ENCODE measurements around the gene HDAC4.

The HDAC4 gene

DNA sequence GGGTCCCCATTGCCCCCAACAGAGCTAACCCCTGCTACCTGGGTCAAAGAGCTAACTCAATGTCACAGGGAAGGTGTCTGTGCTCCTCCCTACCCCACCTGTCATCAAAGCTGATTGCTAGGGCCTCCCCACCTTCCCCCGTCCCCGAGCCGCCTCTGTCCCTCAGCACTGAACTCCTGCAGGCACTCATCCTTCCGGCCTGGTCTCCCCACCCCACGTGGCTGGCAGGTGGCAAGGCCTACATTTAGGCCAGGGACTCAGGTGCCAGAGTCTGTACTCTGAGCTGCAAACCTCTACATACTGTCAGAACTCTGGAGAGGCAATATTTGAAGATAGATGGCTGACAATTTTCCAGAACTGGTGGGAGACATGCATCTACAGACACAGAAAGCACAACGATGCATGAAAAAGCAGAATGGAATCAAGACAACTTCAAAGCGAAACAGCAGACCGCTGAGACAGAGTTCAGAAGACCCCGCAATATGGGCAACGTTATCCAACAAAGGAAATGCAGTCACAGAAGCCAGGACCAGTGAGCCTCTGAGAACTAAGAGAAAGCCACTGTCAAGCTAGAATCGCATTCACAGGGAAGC is 195.8 kb downstream of the HDAC4 start:
- no peak for DNase-seq (ENCODE audit: low spot score)
- in situ Hi-C loops (cut with MboI; ENCODE audit: low sequenced_read_pairs, unreplicated experiment) = no loop called here
- TF ChIP-seq, protein P1, sequence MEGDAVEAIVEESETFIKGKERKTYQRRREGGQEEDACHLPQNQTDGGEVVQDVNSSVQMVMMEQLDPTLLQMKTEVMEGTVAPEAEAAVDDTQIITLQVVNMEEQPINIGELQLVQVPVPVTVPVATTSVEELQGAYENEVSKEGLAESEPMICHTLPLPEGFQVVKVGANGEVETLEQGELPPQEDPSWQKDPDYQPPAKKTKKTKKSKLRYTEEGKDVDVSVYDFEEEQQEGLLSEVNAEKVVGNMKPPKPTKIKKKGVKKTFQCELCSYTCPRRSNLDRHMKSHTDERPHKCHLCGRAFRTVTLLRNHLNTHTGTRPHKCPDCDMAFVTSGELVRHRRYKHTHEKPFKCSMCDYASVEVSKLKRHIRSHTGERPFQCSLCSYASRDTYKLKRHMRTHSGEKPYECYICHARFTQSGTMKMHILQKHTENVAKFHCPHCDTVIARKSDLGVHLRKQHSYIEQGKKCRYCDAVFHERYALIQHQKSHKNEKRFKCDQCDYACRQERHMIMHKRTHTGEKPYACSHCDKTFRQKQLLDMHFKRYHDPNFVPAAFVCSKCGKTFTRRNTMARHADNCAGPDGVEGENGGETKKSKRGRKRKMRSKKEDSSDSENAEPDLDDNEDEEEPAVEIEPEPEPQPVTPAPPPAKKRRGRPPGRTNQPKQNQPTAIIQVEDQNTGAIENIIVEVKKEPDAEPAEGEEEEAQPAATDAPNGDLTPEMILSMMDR (IDR thresholded peaks at IDR 0.05; ENCODE audit: borderline replicate concordance, control extremely low read depth, extremely low read depth, insufficient read depth, missing control alignments) = no peak

DNA sequence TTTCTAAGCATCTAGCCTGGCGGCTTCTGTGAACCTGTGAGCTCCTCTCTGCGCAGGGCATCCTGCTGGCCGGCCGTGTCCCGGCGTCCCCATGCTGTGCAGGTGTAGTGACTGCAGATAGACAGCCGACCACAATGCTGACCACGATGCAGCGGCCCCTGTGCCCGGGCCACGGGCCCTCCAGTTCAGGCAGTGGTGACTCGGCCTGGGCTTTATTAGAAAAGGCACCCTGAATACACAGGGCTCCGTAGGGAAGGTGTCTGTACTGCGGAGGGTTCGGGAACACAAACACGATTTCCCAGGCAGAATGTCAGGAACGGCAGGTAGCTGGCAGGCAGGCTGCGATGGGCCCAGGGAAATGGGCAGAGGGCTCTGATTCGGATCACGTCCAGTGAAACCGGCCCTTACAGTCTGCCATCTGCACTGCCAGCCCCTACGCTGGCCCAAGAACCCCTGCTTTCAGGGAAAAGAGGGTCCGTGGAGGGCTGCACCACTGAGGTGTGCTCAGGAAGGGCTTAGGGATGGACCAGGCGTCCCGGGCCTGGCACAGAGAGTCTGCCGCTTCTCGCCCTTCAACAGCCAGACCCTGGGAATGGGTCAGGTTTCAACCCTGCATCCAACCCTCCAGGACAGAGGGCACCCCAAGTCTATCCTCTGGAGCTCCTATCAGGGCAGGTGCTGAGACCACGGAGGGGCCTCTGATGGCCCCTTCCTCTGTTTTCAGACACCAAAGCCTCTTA is 196.5 kb downstream of the HDAC4 start:
- DNase-seq (ENCODE audit: low spot score) = no peak
- in situ Hi-C loops (cut with MboI; ENCODE audit: low sequenced_read_pairs, unreplicated experiment) = no loop called here
- TF ChIP-seq, protein P1 (IDR thresholded peaks at IDR 0.05; ENCODE audit: borderline replicate concordance, control extremely low read depth, extremely low read depth, insufficient read depth, missing control alignments) = no peak

DNA sequence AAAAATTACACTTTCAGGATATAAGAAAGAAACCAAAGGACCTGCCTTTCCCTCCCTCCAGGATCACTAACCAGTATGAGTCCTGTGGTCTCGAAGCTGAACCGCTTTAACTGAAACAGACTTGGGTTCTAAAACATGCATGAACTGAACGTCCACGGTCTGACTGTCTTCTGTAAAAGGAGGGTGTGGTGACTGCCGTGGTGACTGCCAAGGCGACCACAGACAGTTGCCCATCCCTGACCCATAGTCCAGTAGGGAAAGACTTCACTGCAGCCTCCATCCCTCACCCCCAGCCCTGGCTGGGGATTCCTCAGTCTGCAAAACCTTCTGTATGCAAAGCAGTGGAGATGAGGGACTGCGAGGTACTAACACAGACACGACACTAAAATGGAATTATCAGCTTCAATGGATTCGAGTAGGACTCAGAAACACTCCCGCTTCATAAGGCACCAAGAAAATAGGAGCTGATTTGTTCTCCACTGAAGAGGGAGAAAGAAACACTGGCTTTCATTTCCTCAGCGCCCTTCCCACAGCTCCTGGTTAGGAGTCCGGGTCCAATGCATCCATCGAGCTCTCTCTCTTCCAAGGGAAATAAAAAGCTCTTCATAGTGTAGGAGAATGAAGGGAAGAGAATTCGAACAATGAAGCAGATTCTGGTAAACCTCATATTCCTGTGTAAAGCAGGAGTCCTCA is 197.2 kb downstream of the HDAC4 start:
- in situ Hi-C loops (cut with MboI; ENCODE audit: low sequenced_read_pairs, unreplicated experiment) = no loop called here
- no peak for DNase-seq (ENCODE audit: low spot score)
- TF ChIP-seq, protein P1 (IDR thresholded peaks at IDR 0.05; ENCODE audit: borderline replicate concordance, control extremely low read depth, extremely low read depth, insufficient read depth, missing control alignments) = no peak

DNA sequence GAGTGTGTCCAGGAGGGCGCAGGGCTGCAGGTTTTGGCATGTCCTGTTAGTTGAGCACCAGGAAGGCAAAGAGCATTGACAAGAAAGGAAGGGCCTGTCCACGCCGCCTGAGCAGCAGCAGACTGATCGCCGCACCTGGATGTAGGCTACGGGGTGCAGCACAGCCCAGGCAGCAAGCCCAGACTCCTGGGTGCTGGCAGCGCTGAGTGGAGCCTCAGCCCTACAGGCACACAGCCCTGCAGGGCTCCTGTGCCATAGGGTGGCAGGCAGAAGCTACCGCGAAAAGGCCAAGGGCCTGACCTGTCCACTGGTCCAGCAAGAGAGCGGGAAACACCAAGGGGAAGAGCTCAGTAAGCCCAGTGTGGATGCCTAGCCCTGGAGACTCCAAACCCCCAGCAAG is 198.0 kb downstream of the HDAC4 start:
- TF ChIP-seq, protein P1 (IDR thresholded peaks at IDR 0.05; ENCODE audit: borderline replicate concordance, control extremely low read depth, extremely low read depth, insufficient read depth, missing control alignments) = no peak
- in situ Hi-C loops (cut with MboI; ENCODE audit: low sequenced_read_pairs, unreplicated experiment) = no loop called here

DNA sequence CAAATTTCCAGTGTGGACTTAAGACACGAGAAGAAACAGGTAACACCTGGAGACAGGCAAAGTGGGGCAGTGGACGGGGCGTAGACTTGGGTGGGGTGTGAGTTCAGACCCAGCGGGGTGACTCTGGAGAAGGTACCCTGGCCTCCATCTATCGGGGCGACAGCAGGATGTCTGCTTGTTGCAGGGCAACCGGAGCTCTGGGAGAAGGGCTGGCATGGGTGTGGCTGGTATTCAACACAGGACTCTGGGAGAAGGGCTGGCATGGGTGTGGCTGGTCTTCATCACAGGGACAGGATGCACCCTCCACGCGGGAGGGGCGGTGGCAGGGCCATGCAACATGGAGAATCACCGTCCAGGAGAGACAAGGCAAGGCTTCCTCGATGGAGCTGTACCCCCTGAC is 198.5 kb downstream of the HDAC4 start:
- TF ChIP-seq, protein P1 (IDR thresholded peaks at IDR 0.05; ENCODE audit: borderline replicate concordance, control extremely low read depth, extremely low read depth, insufficient read depth, missing control alignments) = no peak
- no peak for DNase-seq (ENCODE audit: low spot score)
- in situ Hi-C loops (cut with MboI; ENCODE audit: low sequenced_read_pairs, unreplicated experiment) = no loop called here

More for the DNA sequence above, 198.0 kb downstream of the HDAC4 start:
- DNase-seq (ENCODE audit: low spot score) = no peak

DNA sequence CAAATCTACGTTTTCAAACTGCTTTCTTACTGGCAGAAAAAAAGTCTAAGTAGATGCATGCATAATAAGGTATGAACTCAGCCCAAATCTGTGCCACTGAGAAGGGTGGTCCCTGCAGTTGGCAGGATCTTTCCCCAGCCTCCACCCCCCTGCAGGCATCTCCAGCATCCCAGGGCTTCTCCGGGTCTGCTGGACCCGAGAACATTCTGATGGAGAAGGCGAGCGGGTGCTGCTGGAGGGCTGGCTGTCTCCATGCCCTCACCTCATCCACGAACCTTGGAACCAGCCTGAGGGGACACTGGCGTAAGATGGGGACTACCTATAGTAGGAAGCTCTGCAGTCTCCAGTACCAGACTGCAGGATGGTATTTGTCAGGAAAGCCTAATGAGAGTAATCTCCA is 198.9 kb downstream of the HDAC4 start:
- DNase-seq (ENCODE audit: low spot score) = no peak
- TF ChIP-seq, protein P1 (IDR thresholded peaks at IDR 0.05; ENCODE audit: borderline replicate concordance, control extremely low read depth, extremely low read depth, insufficient read depth, missing control alignments) = no peak
- in situ Hi-C loops (cut with MboI; ENCODE audit: low sequenced_read_pairs, unreplicated experiment) = no loop called here

Measured in GM13976 (cell line).